ELR (cell line): ENCODE data around the gene NPC2.
"Not testable (repeated sequence)": the region's sequence is repeated elsewhere in the genome, so short reads cannot be mapped to it uniquely, and the experiment has no call there.

Experiments used
- DNase-seq: peaks from one replicate; pipeline ENCODE4 v3.0.0-alpha.2; 2015; ENCODE audit warnings: low read depth

Gene NPC2

DNA sequence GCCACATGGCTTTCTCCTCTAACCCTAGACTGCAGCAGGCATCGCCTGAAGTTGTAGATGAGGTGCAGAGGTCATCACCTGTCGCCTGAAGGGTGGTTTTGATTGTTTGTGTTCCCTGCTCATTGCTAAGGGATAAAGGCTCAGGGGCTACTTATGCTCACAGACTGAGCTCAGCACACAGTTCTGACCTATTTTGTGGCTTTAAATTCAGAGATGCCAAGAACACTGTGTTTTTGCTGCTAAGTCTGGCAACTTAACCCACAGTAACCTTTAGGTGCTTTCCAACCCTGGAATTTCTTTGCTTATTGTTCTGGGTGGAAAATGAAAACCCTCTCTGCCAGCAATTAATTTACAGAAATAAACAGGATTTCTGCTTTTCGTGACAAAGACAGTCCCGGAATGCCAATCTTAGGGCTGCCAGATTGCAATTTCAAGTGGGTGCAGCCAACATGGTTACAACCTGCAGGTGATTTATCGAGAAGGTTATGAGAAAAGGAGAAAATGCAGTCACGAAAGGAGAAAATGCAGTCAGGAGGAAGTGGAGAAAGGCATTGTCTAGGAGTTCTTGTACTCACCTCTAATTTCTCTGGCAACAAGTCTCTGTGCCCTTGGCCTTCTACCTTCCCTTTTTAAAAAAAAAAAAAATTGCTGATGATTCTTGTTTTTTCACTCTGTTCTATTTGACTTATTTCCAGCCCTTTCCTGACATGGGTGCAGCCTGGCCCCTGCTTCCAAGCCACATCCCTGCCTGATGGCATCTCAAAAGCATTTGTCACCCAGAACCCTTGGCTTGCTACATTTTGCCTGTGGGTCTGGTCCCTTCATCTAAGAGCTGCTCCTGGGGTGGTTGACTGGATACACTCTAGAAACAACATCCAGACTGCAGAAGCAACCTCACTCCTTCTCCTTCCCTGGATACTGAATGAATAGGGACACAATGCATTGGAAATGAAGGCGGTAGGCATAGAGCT lies 23.3 kb downstream of the NPC2 start:
- DNase-seq: no peak

DNA sequence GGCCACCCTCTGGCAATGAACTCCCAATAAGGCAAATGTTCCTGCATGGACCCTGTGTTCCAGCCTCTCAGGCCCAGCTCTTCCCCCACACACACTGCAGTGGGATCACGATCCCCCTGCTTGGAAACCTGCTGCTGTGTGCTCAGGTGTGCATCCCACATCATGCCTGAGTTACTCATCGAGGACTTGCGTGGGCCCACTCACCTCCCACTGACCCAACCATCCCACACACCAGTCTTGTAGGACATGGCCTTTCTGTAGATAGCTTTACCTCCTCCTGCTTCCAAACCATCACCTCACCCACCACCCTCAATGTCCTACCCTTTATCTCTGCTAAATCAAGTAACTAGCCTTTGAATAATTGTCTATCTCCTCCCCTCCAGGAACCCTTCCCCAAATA lies 24.6 kb downstream of the NPC2 start:
- no peak for DNase-seq

DNA sequence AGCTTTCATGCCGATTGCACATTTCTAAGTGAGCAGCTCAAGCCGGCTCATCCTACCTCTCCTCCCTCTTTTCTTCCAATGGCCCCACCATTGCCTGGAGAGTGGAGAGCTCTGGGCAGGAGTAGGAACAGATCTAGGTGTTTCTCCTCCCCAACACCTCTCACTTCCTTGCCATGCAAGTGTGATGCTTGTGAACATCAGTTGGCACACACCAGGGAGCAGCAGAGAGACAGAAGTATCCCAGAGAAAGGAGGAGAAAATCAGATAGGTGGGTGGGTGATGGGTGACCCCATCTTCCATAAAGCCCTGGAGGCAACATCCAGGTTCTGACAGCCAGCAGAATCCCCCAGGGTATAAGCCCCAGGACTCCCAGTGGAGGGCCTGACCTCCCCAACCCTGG lies 27.8 kb downstream of the NPC2 start:
- DNase-seq: no peak

DNA sequence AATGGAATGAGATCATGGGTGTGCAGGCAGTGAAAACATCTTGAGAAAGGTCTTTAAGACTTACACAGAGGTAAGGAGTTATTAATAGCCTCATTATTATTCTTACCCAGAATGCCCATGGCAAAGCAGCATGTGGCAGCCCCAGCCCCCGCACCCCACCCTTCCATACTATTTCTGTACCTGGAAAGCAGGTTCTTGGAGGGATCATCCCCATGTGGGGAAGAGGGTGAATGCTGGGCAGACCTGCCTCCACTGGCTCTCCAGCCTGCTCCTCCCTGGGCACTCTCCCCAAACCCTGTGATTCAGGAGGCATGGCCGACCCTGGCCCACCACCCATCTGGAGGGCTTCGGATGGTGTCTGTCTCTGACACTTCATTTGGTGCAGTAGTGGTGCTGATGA lies 28.3 kb downstream of the NPC2 start:
- DNase-seq: no peak

DNA sequence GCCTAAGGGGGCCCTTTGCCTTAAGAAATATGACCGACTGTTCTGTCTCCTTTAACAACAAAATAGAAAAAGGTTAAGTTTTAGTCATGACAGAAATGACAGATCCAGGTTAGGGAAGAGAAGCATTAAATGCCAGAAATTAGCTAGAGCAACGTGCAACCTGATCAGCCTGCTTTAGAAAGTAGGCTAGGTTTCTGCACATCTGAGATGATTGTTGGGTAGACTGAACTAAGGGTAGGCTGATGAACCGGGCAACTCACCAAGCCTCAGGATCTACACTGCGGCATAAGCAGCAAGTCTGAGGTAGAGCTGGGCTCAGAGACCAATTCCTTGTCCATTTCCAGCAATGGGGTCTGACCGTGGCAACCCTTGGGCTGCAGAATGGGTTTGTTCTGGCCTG lies 29.4 kb downstream of the NPC2 start:
- no peak for DNase-seq

DNA sequence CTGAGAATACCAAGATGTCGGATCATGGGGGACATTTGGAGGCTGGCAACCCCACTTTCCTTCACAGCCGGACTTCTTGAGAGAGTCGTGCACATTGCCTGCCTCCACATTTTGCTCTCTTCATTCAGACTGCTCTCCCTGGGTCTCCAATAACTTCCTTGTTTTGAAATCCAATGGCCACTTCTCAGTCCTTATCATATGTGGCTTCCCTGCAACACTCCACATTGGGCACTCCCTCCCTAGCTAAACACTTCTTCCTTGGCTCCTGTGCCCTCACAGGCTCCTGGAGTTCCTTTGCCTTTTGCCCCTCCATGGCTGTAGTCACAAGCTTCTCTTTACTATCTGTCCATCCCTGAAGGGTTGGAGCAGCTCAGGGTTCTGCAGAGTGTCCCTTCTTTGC lies 30.1 kb downstream of the NPC2 start:
- DNase-seq: no peak

DNA sequence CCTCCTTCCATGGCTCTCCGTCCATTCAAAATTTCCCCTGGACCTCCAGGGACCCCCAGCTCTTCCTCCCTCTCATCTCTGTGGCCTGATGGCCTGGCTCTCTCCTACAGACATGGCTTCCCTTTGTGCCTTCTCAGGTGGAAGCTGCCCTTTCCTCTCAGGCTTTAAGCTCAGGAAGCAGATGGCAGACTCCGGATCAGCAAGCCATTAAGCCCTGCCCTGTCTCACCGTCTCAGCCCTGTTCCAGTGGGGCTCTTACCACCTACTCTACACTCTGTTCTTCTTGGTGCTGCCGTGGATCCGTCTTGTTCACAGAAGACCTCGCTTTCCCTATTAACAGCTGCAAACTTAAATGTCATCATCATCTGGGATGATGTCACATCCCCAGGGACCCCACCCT lies 33.1 kb downstream of the NPC2 start:
- no peak for DNase-seq

DNA sequence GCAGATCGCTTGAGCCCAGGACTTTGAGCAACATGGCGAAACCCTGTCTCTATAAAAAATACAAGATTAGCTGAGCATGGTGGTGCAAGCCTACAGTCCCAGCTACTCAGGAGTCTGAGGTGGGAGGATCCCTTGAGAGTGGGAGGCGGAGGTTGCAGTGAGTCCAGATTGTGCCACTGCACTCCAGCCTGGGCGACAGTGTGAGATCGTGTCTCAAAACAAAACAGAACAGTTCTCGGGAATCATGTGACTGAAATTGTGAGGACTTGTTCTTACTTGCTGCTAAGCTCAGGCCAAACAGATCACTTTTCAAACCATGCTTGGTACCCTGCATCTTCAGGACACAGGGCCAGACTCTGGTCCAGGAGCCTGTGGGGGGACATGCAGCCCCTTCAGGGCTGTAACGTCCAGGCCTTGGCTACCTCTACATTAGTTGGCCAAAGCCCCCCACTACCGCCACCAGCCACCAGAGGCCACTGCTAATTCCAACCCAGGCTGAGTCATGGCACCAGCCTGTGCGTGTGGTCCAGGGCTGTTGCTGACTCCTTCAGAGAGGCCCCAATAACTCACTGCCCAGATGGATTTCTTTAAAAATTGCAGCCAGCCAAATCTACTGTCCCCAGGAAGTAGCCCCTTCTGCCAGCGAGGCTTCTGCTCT lies 33.7 kb downstream of the NPC2 start:
- peak; percentile 81 for DNase-seq

DNA sequence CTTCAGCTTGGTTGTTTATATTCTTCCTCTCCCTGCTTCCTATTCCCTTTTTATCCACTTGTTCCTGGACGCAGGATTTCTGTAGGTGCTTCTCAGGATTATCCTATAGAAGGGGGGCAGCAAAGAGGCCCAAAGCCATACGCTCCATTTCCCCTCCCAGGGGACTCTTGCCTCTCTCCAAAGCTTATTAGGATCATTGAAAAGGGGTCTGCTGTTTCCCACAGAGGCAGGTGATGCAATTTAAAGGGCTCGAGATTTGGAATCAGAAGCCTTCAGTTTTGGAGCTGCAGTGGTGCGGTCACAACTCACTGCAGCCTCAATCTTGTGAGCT lies 35.6 kb downstream of the NPC2 start:
- no peak for DNase-seq

DNA sequence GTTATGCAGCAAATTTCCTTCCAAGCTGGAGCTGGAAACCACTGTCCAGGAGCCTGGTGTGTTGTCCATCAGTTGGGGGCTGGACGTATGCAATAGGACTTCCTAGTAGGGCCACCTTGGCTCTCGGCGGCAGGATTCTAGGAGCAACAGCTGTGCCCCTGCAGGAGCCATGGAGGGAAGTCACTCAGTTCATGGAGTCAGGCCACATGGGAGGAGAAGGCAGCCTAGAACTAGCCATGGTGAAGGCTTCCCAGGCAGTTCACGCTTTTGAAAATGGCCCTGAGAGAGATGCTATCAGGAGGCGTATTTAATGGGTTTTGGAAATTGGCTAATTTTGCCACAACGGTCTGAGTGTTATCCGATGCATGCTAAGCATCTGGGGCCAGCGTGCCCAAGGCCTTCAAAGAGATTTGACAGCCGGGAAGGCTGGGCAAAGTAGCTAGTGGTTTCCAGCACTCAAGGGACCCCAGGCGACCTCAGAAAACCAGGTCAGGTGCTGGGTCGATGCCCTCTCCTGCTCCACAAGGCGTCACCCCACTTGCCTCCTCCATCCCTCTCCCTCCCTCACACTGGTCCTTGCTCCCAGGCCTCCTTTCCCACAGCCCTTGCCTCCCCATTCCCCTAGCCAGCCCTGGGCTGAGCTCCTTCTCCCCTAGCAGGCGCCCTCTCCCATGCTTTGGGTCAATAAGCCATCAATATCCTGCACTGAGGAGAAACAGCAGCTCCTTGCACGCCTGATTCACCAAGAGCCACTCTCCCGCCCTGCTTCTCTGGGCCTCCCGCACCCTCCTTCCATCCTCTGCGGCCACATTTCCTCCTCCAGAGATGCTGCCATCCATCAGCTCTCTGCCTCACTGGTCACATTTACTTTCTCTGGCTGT lies 36.2 kb downstream of the NPC2 start:
- no peak for DNase-seq

DNA sequence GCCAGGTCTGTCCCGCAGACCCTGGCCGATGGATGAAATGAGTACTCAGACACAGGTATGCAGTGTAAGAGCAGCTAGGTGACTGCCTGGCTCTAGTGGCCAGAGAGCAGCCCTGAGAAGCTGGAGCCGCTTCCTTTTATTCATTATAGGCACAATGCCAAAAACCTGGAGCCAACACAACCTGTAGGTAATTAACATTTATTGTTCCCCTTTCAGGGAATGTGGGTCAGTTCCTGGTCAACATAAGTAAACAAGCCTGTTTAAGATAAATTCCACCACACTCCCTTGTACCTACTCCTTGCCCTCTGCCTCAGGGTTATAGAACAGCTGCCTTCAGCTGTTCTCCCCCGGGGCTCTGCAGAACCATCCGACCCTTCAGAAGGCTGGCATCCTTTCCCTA lies 38.7 kb downstream of the NPC2 start:
- DNase-seq: not testable (repeated sequence)

DNA sequence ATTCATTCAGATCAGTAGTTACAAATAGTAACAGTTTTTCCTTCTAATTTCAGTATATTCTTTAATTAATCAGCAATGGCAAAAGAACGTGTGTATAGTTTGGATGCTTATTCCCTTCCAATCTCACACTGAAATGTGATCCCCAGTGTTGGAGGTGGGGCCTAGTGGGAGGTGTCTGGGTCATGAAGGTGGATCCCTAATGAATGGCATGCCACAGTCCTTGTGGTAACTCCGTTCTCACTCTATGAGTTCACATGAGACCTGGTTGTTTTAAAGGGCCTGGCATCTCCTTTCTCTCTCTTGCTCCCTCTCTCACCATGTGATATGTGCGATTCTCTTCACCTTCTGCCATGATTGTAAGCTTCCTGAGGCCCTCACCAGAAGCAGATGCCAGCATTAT lies 48.2 kb downstream of the NPC2 start:
- DNase-seq: no peak

DNA sequence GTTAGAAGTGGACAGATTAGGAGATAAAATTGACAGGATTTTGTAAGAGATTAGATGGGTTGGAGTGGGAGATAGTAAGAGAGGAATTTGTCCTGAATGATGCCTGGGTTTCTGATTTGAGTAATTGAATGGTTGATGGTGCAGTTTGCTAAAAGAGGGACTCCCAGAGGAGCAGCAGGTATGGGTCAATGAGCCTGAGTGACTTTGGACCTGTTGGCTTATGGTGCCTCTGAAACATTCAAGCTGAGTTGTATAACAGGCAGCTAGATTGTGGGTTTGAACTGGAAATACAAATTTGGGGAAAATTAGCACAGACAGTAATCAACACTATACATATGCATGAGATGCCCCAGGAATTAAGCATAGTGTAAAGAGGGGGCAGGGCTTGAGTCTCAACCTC lies 50.3 kb downstream of the NPC2 start:
- no peak for DNase-seq

DNA sequence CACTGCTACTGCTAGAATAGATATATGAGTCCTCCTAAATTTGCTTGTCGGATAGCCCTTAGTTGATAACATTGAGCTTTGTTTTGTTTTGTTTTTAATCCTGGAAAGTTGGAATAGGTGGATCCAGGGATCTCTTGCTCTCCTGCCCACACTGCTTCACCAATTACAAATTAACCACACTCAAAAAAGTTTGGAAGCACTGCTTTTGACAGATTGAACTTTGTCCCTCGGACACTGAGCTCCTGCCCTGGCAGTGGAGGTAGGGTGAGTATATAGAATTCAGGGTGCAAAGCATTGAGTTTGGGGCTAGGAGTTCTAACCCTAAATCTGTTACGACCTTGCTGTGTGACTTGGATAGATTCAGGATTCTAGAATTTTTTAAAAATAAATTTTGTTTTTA lies 52.0 kb downstream of the NPC2 start:
- no peak for DNase-seq

DNA sequence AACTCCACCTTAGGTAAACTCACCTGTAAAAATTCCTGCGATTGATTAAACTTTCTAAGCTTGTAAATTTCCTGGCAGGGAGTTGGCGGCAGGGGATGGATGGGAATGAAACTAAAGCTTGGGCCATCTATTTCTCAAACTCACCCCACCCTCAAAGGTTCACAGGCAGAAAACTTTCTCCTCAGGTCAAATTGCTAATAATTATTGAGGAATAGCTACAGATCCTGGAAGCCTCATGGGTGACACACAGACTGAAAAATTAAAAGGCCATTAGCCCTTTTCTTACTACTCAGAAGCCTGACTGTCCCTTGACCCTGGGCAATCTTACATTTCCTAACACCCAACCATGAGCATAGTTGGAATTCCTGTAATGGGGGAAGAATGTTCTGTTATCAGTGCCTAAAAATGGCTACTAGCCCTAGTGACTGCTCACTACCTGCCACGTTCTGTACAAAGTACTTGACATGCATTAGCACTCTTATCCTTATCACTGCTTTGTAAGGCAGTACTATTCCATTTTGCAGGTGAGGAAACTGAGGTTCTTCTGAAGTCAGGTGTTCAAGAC lies 54.7 kb downstream of the NPC2 start:
- DNase-seq: no peak

DNA sequence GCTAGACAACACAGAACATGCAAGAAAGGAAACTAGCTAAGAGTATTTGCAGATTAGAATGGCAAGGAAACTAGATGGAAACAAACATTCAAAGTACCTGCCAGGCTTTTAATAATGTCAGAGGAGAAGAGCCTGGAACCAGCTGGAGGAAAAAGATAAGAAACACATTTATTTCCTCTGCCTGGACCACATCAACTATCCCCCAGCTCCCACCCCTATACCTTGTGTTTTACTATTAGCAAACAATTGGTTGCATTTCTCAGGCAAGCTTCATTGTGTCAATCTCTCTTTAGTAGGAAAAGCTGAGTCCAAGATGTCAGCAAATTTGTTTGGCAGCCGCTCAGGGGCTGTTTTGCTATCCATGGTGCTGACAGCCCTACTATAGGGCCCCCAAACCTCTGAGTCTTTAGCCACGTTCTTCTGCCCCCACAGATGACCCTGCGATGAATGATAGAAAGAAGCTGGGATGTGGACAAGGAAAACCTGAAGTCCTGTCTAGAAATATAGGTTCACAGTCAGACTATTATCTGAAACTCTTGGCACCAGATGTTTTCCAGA lies 55.5 kb downstream of the NPC2 start:
- peak; percentile 9 for DNase-seq

DNA sequence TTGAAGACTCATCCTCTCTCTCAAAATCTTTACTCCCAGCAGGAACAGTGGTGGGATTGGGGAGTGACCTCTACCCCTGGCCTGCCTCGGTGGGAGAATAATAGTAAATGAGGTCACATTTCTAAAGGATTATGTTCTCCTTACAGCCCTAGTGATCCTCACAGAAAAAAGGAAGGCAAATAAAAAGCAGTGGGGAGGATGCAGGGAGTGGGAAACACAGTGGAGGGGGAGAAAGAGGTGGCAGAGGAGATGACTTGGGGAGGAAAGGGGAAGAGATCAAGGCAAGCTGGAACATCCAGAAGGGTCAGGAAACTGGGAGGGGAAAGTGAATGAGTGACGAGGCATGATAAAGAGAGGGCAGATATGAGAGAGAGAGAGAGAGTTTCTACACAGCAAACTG lies 58.8 kb downstream of the NPC2 start:
- no peak for DNase-seq

DNA sequence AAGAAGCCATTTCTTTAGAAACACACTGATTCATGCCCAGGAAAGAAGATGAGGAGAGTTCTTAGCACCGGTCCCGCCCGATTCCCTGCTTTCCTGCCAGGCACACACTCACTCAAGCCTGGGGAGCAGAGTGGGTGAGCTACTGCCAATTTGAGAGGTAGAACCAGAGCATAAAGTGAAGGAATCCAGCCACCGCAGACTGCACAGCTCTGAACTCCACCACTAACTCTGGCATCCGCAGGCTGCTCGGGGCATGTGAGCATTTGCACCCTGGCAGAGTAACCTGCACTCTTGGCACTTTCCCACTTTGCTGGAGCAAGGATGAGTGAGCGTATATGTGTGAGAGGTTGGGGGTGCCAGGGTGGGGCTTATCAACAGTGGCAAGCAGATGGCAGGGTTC lies 63.1 kb downstream of the NPC2 start:
- no peak for DNase-seq
